Keratinocyte (primary cell): ENCODE data around the gene DHRS12. TPM values are rescaled to one million over a fixed set of nuclear protein-coding genes. Genes with fewer than 3 reads are reported as not detected.

Experiments used
- DNase-seq: peaks from one replicate; pipeline ENCODE4 v3.0.0-alpha.2; 2011; ENCODE audit warnings: low read depth, missing footprints, low spot score
- FAIRE-seq: peaks from 2 replicates; lab custom pipeline; 2011; peaks lifted over from hg19 to GRCh38; lab: Jason Lieb, UNC
- H2AFZ ChIP-seq: 2 replicates; pipeline ENCODE4 v1.6.0; 2012; ENCODE audit warnings: low read length, control low read depth, inconsistent platforms; ENCODE audit not compliant: control insufficient read depth
- H3K27ac ChIP-seq: 2 replicates; pipeline ENCODE4 v1.5.1; 2011; ENCODE audit warnings: low read length; ENCODE audit not compliant: control insufficient read depth, insufficient read depth
- H3K27me3 ChIP-seq: 3 replicates; pipeline ENCODE4 v1.6.0; 2011; ENCODE audit warnings: low read length; ENCODE audit not compliant: control insufficient read depth, insufficient read depth; ENCODE audit errors: extremely low read depth
- H3K36me3 ChIP-seq, 2 experiments: 2 replicates in 1 of 2; 3 replicates in 1 of 2; pipeline ENCODE4 v1.5.1; 2011; ENCODE audit warnings: low read length in 2 of 2, mild to moderate bottlenecking in 1 of 2; ENCODE audit not compliant: control insufficient read depth in 2 of 2, insufficient read depth in 2 of 2; ENCODE audit errors: extremely low read depth in 1 of 2
- H3K4me1 ChIP-seq: 3 replicates; pipeline ENCODE4 v1.5.1; 2011; ENCODE audit warnings: low read length; ENCODE audit not compliant: control insufficient read depth, insufficient read depth; ENCODE audit errors: extremely low read depth
- H3K4me2 ChIP-seq: 3 replicates; pipeline ENCODE4 v1.6.0; 2011; ENCODE audit warnings: low read depth, low read length; ENCODE audit not compliant: control insufficient read depth, insufficient read depth; ENCODE audit errors: extremely low read depth
- H3K4me3 ChIP-seq, 3 experiments: fragments of 200-600 bp in 1 of 3; sonication (generic) in 1 of 3; 2 replicates in 2 of 3; 3 replicates in 1 of 3; pipeline ENCODE4 v1.5.1; 2011 to 2016; ENCODE audit warnings: low read length in 3 of 3, mild to moderate bottlenecking in 3 of 3, control low read depth in 2 of 3, inconsistent platforms in 1 of 3, low read depth in 1 of 3, mixed read lengths in 1 of 3, mixed run types in 1 of 3, moderate library complexity in 1 of 3; ENCODE audit not compliant: control insufficient read depth in 2 of 3, insufficient read depth in 2 of 3; ENCODE audit errors: extremely low read depth in 1 of 3
- H3K79me2 ChIP-seq: 2 replicates; pipeline ENCODE4 v1.6.0; 2012; ENCODE audit warnings: low read length; ENCODE audit not compliant: control insufficient read depth, insufficient read depth
- H3K9ac ChIP-seq: 3 replicates; pipeline ENCODE4 v1.6.0; 2011; ENCODE audit warnings: low read length; ENCODE audit not compliant: control insufficient read depth, insufficient read depth; ENCODE audit errors: extremely low read depth
- H3K9me1 ChIP-seq: 3 replicates; pipeline ENCODE4 v1.6.0; 2011; ENCODE audit warnings: low read length; ENCODE audit not compliant: control insufficient read depth, insufficient read depth; ENCODE audit errors: extremely low read depth
- H3K9me3 ChIP-seq: 2 replicates; pipeline ENCODE4 v1.5.1; 2012; ENCODE audit warnings: low read depth, low read length; ENCODE audit not compliant: control insufficient read depth
- H4K20me1 ChIP-seq: 3 replicates; pipeline ENCODE4 v1.6.0; 2011; ENCODE audit warnings: low read length; ENCODE audit not compliant: control insufficient read depth, insufficient read depth; ENCODE audit errors: extremely low read depth
- CTCF ChIP-seq, 3 experiments: IDR thresholded peaks in 1 of 3; conservative IDR thresholded peaks in 1 of 3; optimal IDR thresholded peaks in 1 of 3; 2 replicates in 2 of 3; 3 replicates in 1 of 3; pipeline versions ENCODE3 to v1.5.1; 2011; ENCODE audit warnings: low read length in 3 of 3, mild to moderate bottlenecking in 3 of 3, moderate library complexity in 2 of 3, control low read depth in 1 of 3, inconsistent platforms in 1 of 3; ENCODE audit not compliant: insufficient read depth in 2 of 3; ENCODE audit errors: extremely low read depth in 1 of 3
- EZH2 ChIP-seq: IDR thresholded peaks from one replicate; pipeline ENCODE4 v1.6.1; 2012; ENCODE audit warnings: inconsistent platforms, mild to moderate bottlenecking, low read length, moderate library complexity
- dilution Hi-C: fragments of 300-500 bp; cut with MboI; formaldehyde crosslinking; loops from one replicate; pipeline ENCODE4 v1.7.0; 2020; ENCODE audit warnings: low sequenced_read_pairs; ENCODE audit not compliant: extremely low pct_ligation_motif_present
- polyA plus RNA-seq, 5 experiments: library from polyadenylated mRNA; depleted of rRNA in 3 of 5; stranded (reverse) in 3 of 5; stranded (forward) in 1 of 5; unstranded in 1 of 5; fragments of >200 nt; gene quantifications; 1 replicate in 1 of 5; 2 replicates in 3 of 5; 3 replicates in 1 of 5; pipeline versions ENCODE4 v1.2.1 to v1.2.3, GENCODE V29; 2011 to 2012; ENCODE audit warnings: missing spikeins in 2 of 5, low read depth in 1 of 5, low replicate concordance in 1 of 5

The DHRS12 gene
- polyA plus RNA-seq, 1 donor (not counting 4 experiments of a cell fraction or from before 2014, with no cell fraction given): 6.1 TPM

GRCh38 chr13:51782026-51782710 is 21.8 kb downstream of the DHRS12 start:
- Histone ChIP-seq H3K9me3 (no peaks in the 10 kb centered on the region), H3K36me3 (no peaks in the 10 kb centered on the region), H3K4me2 (no peak overlapping the region), H3K27me3 (no peaks in the 10 kb centered on the region), H4K20me1 (no peaks in the 10 kb centered on the region), H3K9me1 (no peaks in the 10 kb centered on the region), H3K9ac (no peak overlapping the region), H3K27ac (no peak overlapping the region), H3K79me2 (no peaks in the 10 kb centered on the region), H3K4me3 (no peak overlapping the region), H3K4me1 (no peaks in the 10 kb centered on the region), H2AFZ (no peak overlapping the region)
- FAIRE-seq: no peak
- no peak for DNase-seq
- no peak for TF ChIP-seq EZH2
- TF ChIP-seq CTCF (optimal IDR thresholded peaks at IDR 0.05 in 1 of 3, IDR thresholded peaks at IDR 0.05 in 1 of 3, conservative IDR thresholded peaks at IDR 0.05 in 1 of 3; ENCODE audit: extremely low read depth in 1 of 3, insufficient read depth in 2 of 3, low read length in 3 of 3): no peak
- dilution Hi-C loops: no loop called here

- Histone ChIP-seq H3K9ac (no peak overlapping the region), H3K9me1 (no peaks in the 10 kb centered on the region), H3K36me3 (no peaks in the 10 kb centered on the region), H4K20me1 (no peaks in the 10 kb centered on the region), H3K9me3 (no peaks in the 10 kb centered on the region), H3K79me2 (no peaks in the 10 kb centered on the region), H2AFZ (no peak overlapping the region), H3K4me3 (no peak overlapping the region), H3K4me1 (no peaks in the 10 kb centered on the region), H3K4me2 (no peak overlapping the region), H3K27me3 (no peaks in the 10 kb centered on the region), H3K27ac (no peak overlapping the region)
- TF ChIP-seq EZH2 (no peak), CTCF (optimal IDR thresholded peaks at IDR 0.05 in 1 of 3, IDR thresholded peaks at IDR 0.05 in 1 of 3, conservative IDR thresholded peaks at IDR 0.05 in 1 of 3; ENCODE audit: extremely low read depth in 1 of 3, insufficient read depth in 2 of 3, low read length in 3 of 3) (peak; percentile 64 to 89 (median 77))
- peak; percentile 53 for FAIRE-seq
- no peak for DNase-seq
- dilution Hi-C loops: no loop called here
These were observed 22.5 kb downstream of the DHRS12 start for GRCh38 chr13:51781246-51782022.
